Fibroblast of peridontal ligament (primary cell): ENCODE measurements around the gene RUBCNL.
"Not testable (repeated sequence)": the region's sequence is repeated elsewhere in the genome, so short reads cannot be mapped to it uniquely, and the experiment has no call there.

ENCODE experiments used
- DNase-seq: peaks from one replicate; pipeline ENCODE4 v3.0.0-alpha.2; 2010; ENCODE audit errors: extremely low read depth

RUBCNL gene

DNA sequence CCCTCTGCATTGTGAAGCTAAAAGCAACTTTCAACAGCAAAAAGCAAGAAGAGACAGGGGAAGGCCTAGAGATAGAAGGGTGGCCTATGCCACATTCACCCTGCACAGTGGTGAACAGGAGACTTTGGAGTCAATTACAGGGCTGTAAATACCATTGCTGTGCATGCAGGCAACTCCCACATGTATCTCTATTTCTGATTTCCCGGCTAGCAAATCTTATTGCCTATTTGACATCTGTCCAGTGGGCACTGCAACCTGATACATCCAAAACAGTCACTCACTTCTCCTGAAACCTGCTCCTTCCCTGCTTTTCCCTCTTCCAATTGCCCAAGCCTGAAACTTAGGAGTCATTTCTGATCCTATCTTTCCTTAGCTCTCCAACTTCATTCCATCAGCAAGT lies 13.4 kb downstream of the RUBCNL start:
- DNase-seq: no peak

DNA sequence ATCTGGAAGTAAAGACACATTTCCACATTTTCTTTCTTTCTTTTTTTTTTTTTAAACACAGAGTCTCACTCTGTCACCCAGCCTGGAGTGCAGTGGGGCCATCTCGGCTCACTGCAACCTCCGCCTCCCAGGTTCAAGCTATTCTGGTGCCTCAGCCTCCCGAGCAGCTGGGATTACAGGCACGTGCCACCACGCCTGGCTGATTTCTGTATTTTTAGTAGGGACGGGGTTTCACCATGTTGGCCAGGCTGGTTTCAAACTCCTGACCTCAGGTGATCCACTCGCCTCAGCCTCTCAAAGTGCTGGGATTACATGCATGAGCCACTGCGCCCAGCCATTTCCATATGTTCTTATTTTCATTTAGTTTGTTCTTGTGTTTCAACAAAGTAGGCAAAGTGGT lies 14.1 kb downstream of the RUBCNL start:
- DNase-seq: not testable (repeated sequence)

DNA sequence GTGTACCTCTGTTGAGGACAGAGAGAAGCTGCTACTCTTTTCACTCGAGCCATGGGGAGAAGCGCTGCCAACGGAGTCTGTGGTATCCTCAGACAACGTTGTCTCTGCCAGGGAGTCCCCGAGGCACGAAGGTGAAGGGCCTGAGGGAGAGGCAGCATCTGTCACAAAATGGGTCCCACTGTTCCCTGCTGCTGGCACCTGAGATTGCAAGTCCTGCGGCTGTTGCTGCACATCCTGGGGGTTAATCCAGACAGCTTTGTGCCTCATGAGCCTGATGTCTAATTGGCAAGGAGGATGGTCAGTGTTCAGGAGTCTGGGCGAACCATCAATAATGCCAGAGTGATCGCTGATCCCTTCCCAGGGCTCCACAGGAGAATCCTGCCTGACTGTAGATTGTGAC lies 15.0 kb downstream of the RUBCNL start:
- DNase-seq: no peak

DNA sequence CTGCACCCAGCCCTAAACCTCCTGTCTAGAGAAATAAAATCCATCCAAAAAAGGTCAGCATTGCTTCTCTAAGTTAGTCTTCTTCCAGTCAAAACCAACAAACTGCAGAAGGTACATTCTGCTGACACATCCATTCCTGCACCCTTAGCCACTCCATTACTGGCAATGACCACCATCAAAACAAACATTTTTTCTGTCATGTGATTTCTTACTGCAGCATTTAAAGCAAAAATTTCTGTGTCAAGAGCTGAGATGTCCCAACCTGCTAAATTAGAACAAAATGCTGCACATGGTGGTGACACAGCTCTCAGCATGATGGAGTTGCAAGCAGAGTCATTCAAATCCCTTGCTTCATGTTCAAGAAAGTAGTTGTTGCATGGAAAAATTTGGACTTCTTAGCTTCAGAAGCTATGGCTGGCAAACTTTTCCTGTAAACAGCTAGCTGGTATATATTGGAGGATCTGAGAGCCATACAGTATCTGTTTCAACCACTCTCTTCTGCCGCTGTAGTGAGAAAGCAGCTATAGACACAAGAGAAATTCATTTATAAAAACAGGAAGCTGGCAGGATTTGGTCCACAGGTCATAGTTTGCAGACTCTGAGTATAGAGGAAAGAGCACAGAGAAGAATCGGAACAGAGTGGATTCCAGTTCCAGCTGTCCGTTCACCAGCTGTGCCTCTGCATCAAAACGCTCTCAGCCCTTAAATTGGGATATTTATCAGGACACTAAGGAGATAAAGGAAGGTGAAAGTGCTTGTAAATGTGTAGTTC lies 17.4 kb downstream of the RUBCNL start:
- DNase-seq: peak; percentile 96

DNA sequence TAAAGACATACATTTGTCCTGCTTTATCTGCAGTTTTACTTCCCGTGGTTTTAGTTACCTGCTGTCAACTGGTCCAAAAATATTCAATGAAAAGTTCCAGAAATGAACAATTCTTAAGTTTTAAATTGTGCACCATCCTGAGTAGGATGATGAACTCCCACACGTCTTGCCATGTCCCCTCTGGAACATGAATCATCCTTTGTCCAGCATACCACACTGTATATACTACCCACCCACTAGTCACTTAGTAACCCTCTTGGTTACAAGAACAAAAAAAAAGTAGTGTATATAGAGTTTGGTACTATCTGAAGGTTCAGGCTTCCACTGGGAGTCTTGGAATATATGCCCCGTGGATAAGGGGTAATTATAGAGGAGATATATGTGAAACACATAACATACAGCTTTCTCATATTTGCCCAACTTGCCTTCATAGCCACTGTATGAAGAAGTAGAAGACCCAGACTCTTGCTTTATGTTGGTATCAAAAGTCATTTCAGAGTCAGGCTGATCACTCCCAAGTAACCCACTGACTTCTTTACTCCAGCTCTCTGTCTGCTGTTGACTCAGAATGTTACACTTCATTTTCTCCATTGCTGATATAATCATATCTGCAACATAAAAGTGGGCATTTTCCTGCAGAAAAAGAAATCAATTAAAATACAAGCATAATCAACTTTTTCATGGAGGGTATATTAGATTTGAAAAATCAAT lies 19.3 kb downstream of the RUBCNL start:
- peak; percentile 53 for DNase-seq

DNA sequence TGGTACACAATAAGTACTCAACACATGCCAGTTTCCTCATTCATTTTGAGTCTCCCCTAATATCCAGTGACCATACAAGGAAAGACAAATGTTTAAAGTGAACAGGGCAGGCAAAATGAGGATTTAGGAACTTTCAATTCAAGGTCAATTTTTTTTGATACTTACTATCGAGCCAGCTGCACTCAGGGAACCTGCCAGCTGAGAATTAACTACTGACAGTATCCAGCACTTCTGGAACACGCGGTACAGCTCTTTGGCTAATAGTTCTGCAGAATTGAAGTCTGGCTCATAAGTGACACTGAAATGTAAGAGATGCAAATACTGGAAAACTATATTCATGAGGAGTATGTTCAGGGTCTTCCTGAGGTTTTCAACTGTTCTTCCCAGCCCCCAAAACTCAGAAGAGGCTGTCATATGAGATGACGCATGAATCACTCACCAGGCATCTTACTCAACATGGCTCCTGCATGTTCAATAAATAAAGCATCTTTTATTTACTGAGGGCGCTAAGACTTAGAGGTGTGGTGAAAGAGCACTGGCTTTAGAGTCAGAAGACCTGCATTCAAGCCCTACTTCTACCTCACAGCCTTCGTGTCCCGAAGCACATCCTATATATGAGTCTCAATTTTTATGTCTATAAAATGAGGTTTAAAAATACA lies 25.6 kb downstream of the RUBCNL start:
- no peak for DNase-seq

DNA sequence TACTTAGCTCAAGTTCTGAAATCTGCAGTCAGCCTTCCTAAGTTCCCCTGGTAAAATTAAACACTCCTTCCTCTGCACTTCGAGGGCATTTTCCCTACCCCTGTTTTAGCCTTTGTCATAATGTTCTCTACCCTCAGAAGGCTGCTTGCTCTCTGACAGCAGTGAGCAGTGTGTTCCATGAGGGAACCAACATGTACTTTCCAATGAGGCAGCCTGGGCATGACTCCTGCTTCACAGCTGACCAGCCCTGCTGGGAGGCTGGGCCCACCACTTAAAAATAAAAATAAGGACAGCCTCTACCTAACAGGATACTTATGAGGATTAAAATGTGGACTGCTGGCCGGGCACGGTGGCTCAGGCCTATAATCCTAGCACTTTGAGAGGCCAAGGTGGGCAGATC lies 26.4 kb downstream of the RUBCNL start:
- no peak for DNase-seq

DNA sequence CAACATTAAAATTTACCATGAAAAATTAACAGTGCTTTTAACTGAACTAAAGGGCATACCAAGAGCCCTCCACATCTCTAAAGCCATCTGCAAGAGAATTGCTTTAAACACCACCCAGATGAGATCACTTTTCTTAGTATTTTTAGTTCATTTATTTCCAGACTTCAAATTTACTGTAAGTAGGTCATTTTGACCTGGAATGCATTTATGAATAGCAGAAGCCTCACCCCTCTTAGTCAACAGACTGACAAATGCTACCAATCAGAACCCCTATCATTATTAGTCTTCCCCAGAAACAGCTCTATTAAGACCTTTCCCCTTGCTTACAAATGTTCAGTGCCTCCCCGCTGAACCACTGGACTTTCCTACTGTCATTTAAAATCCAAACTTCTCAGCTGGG lies 27.3 kb downstream of the RUBCNL start:
- peak; percentile 77 for DNase-seq

DNA sequence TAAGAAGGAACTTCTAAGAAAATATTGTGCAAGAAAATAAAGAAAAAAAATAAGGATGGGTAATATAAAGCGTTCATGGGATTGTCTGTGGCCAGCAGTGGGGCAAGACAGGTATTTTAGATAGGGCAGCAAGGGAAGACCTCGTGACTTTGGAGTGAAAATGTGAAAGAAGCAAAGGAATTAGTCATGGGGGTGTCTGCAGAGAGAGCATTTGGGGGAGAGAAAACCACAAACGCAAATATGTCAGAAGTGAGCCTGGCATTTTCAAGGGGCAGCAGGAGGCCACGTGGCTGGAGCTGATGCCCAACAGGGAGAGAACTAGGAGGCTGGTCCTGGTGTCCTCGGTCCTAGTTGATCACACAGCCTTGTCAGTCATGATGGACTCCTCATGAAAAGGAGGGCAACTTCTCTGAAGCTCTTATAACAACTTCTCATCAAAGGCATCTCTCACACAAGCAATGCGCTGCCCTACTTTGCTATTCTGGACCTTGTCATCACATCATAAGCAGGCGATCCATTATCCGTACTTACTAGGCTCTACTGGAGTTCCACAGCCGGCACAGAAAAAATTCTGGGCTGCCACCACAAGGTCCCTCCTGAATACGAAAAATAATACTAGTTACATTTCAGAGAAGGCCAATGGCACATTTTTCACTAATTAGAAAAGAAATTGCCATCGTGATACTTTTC lies 31.0 kb downstream of the RUBCNL start:
- no peak for DNase-seq

DNA sequence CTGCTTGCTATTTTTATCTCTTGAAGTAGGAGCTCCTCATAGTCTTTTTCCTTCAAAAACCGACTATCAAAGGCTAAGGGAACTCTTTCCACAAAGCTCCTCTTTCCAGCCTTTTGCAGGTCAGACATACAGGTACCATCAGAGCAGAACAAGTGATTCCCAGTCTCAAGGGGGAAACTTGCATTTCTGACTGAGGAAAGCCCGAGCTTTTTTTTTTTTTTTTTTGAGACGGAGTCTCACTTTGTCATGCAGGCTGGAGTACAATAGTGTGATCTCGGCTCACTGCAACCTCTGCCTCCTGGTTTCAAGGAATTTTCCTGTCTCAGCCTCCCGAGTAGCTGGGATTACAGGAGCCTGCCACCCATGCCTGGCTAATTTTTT lies 32.0 kb downstream of the RUBCNL start:
- no peak for DNase-seq

DNA sequence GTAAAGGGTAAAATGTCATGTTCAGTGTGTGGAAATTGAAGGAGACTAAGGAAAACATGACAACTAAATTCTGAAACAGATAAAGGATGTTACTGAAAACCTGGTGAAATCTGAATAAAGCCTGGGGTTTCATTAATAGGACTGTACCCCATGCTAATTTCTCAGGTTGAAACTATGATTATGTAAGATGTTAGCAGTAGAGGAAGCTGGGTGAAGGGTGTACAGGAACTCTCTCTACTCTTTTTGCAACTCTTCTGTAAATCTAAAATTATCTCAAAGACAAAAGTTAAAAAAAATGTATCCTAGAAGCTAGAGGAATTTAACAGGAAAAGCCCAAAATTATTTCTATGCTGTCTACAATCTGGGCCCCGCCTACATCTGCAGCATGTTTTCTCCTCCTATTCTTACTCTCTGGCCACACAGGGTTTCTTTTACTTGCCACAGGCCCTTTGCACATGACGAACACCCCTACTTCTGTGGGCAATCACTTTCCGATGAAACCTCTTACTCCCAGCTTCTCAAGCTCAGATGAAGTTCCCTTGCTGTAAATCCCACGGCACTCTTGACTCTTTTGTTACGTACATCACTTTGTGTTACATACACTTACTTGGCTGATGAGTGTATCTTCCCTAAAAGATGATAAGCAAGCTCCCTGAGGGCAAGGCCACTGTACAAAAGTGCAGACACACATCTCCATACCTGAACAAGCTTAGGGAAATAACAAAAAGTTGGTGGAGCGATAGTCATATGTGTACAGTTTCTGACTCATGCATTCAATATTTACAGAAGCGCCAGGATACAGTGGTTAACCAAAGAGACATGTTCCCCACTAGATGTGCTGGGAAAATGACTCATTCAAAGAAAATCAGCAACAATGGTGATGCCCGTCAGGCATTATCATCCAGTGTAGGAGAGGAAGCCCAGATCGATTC lies 32.6 kb downstream of the RUBCNL start:
- DNase-seq: peak; percentile 97

DNA sequence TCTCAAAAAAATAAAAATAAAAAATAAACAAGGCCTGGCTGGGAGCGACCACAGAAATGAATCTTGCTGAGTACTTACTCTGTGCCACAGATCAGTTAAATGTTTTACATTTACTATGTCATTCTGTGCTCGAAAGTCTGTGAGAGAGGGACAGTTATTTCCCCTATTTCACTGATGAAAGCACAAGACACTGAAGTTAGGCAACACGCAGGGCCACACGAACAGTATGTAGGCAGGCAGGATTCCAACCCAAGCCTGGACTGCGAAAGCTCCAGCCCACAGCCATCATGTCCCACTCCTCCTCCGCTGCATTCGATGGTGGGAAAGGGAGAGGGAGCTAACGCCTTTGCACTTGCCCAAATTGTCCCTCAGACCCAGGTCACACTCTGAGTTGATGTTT lies 34.2 kb downstream of the RUBCNL start:
- no peak for DNase-seq

DNA sequence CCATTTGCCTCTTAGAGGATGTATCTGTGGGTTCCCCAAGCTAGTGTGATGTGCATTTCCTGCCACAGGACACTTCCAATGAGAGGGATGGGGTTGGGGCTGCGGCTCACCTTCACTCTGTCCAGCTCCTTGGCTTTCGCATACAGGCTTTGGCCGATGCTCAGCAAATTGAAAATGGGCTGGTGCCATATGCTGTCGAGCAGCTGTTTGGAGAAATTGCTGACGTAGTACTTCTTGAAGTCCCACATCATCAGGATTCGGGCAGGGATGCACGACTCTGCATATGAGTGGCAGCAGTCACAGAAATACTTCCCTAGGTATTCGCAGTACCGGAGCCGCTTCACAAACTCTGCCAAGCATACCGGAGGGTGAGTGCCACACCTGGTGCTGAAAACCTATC lies 37.0 kb downstream of the RUBCNL start:
- DNase-seq: no peak

DNA sequence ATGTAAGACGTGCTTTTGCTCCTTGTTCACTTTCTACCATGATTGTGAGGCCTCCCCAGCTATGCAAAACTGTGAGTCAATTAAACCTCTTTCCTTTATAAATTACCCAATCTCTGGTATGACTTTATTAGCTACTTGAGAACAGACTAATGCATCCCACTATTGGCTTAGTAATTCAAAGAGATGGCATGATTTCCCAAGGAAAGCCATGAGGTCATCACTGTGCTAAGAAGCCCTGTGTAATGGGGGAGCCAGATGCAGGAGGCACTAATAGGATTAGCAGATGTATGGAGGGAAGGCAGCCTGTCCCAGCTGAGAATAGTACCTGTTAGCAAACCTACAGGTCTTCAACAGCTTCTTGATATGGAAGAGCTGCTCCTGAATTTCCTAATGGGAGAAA lies 38.1 kb downstream of the RUBCNL start:
- no peak for DNase-seq

DNA sequence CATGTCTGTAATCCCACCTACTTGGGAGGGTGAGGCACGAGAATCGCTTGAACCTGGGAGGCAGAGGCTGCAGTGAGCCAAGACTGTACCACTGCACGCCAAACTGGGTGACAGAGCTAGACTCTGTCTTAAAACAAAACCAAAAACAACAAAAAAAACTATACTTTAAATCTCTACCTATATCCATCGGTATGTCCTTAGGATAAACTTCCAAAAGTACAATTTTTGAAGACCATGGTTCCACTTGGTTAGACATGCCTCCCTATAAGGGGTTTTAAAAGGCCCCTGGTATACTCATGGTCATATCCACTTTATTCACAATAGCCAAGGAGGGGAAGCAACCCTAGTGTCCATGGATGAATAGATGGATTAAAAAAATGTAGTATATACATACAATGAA lies 39.8 kb downstream of the RUBCNL start:
- no peak for DNase-seq

DNA sequence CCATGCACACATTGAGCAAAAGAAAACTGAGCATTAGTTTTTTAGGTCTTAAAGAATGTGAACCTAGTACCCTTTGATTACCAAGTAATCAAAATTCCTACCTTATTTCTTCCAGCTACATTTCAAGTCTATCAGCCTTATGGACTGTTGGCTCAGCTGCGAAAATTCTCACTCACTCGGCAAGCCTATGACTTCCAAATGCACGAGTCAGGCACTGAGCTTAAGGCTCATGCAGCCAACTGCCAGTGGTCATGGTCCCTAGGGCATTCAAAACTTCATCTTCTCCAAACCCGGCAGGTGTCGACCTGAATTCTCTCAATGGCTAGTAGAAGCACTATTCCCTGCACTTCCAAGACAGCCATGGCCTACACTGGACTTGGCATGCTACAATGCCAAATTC lies 41.2 kb downstream of the RUBCNL start:
- DNase-seq: peak; percentile 66

DNA sequence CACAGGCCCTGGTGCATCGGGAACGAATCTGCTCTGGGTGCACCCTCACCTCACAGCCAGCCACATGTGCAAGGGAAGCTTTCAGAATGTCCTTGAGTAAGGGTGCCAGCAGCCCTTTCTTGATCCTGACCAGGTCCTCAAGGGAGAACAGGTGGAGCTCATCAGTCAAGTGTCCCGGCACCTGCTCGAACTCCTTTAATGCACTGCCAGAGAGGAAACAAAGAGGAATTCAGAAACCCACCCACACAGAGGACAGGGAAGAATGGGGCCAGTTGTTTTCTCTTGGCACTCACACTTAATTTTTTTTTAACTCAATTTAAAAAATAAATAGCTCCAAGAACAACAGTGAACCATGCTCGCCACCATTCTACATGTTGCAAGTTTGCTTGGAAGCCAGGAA lies 41.7 kb downstream of the RUBCNL start:
- no peak for DNase-seq

DNA sequence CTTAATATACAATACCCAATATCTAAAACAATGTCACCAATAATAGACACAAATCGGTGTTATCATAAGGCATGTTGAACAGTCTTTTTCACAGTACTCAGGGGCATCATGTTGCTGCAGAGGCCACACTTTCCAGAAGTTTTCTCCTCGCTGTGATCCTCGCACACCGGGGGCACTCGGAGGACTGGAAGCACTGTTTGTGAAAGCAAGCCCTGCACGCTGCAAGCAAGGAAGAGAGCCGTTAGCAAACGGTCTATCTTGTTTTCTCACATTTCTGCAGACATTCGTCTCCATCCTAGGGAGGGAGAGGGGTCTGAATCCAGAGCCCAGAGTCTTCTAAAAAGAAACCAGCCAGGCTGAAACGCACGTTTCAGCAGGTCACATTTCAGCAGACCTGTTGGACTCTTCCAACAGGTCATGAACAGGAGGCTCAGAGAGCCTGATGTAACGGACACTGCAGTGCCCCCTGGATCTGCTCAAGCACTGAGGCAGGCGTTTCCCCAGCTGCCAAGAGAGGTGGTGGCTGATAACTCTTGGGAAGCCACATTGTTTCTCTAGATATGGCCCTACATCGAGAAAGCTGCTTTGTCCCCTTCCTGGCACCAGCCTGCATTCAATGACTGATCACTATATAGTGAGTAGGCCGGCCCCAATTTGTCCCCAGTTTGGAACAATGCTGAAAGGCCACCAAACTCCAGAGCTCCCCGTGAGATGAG lies 43.6 kb downstream of the RUBCNL start:
- no peak for DNase-seq

DNA sequence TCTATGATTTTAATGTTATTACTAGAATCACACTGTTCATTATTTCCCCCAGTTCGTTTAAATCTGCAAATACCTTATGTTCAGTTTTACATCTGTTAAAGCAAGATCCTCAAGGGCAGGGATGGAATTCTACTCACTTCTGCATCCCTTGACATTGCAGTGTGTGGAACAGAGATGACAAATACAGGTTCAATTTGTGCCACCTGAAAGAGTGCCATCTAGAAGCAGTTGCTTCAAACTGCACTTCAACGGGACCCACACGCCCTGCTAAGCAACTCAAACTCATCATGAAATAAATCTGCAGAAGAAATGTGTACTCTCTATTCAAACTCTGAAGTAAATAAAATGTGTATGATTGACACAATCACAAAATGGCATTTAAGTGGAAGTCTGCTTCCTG lies 44.5 kb downstream of the RUBCNL start:
- no peak for DNase-seq

DNA sequence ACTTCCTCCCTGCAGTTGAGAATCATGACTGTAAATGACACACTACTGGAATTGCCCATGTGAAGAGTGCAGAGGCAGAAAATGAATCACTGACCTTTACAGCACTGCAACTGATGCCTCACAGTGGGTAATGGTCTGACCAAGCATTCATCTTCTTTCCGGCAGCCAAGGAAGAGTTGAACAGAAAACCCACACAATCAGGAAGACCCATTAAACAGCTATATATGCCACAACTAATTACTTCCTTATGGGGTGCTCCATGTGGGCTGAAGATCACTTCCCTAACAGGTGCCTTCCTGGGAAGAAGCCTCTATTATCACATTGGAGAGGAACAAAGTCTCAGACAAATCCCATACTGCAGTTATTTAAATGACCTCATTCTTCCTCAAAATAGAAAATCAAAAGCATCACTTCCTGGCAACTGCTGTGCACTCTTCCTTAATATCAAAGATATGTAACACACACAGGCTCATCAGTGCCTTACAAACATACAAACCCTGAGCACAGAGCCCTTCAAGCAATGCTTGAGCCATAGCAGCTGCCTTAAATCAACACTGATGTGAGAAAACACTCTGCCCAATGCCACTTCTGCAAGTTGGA lies 45.8 kb downstream of the RUBCNL start:
- DNase-seq: peak; percentile 75
